Coronary artery (tissue), 2 donors: ENCODE measurements around the gene REPIN1.

Experiments used
- DNase-seq: peaks from one replicate; pipeline ENCODE4 v3.0.0-alpha.2; 2017; ENCODE audit warnings: low spot score
- H3K27ac ChIP-seq, 2 donors: fragments of 200-600 bp; sonication (generic); one replicate each; pipeline ENCODE4 v1.5.1; 2016 to 2019
- H3K4me3 ChIP-seq: fragments of 200-600 bp; sonication (generic); 2 replicates; pipeline ENCODE4 v1.5.1; 2016; ENCODE audit warnings: mild to moderate bottlenecking, moderate library complexity
- CTCF ChIP-seq: fragments of 200-600 bp; sonication (generic); IDR thresholded peaks from one replicate; pipeline ENCODE4 v1.5.1; 2019; ENCODE audit warnings: antibody characterized with exemption

The REPIN1 gene

DNA sequence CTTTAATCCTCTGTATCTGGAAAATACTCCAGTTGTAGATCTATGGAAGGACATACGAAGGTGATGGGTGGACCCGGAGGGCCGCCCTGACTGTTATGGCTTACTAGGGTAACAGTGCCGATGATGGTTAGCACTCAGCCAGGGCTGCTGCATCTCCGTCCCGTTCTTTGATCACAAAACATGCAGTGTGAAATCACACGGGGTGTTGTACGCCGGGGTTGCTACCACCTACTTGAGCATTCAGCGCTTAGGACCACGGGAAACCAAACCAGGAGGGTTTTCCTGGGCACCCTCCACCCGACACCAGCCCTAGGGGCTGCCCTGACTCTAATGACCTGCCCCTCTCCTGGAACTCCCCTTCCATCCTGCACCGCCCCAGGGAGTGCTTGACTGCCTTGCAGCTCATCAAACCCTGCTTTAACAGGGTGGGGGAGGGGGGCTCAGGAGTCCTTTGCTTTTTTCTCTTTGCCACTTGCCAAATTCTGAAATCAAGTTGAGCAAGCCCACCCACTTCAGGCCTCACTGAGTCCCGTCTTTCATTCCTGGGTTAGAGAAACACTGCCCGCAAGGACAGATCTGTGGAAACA is 30.9 kb downstream of the REPIN1 start:
- Histone ChIP-seq H3K4me3 (no peak overlapping the region), H3K27ac (no peak overlapping the region)
- no peak for TF ChIP-seq CTCF
- DNase-seq, result no peak

DNA sequence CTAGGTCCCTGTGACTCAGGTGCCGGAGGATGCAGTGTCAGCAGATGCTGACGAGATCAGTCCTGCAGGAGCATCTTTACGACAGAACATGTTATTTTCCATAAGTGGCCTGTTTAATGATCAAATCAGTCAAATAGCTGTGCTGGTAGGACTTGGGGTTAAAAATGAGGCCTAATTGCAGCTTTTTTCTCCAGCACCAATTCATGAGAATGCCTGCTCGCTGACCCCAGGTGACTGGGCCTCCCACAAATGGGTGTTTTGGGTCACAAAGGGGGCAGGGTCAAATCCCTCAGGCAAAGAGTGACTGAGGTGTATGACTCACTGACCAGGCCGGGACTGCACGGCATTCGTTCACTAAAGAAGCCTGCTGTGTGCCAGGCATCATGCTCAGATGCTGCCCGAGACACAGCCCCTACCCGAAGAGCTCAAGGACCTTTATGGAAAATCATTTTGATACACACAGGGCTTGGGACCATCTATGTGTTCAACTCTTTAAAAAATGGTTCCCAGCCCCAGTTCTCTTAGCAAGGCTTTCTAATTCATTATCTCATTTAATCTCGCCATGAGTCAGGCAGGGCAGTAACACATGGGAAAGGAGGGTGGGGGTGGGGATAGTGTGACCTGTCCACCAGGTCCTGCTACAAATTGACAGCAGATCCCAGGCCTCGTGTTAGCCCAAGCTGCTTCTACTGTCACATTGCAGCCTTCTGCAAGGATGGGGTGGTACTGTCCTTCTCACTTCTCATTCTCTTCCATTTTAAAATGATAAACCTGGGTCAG is 31.6 kb downstream of the REPIN1 start:
- Histone ChIP-seq H3K4me3 (no peak overlapping the region), H3K27ac (no peak overlapping the region)
- DNase-seq, result no peak
- TF ChIP-seq CTCF, result no peak

DNA sequence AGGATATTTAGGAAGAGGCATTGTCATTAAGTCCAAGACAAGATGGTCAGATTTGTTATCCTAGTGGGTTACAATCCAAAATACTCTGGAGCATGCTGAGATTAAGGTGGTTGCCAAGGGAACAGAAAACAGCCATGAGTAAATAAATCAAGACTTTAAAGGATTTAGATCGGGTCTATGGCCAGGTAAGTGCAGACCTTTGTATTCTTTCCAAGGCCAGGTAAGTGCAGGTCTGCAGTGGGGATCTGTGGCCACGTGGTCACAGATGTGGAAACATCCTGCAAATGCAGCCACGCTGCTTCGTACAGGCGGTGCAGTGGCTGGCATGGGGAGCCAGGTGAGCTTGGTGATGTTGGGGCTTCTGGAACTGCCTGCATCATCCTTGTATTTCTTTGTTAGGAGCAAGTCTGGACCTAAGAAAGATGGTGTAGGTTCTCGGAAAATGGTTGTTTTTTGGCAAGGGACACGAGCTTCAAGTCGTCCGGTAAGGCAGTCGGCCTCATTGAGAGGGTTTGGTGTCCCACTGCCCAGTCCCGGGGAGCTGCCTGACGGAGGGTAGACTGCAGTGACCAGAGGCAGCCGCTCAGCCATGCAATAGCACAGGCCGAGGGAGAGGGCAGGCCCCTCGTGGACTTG is 32.3 kb downstream of the REPIN1 start:
- no peak for DNase-seq
- TF ChIP-seq CTCF, result no peak
- Histone ChIP-seq H3K27ac (no peak overlapping the region), H3K4me3 (no peak overlapping the region)

GRCh38 chr7:150401424-150401790 is 32.8 kb downstream of the REPIN1 start:
- TF ChIP-seq CTCF, result no peak
- no peak overlapping the region for H3K27ac ChIP-seq
- no peak for DNase-seq
- H3K4me3 ChIP-seq, result no peak overlapping the region

- no peak overlapping the region for H3K4me3 ChIP-seq
- no peak for TF ChIP-seq CTCF
- no peak overlapping the region for H3K27ac ChIP-seq
- no peak for DNase-seq
Observed at GRCh38 chr7:150401861-150402631, 33.4 kb downstream of the REPIN1 start.

DNA sequence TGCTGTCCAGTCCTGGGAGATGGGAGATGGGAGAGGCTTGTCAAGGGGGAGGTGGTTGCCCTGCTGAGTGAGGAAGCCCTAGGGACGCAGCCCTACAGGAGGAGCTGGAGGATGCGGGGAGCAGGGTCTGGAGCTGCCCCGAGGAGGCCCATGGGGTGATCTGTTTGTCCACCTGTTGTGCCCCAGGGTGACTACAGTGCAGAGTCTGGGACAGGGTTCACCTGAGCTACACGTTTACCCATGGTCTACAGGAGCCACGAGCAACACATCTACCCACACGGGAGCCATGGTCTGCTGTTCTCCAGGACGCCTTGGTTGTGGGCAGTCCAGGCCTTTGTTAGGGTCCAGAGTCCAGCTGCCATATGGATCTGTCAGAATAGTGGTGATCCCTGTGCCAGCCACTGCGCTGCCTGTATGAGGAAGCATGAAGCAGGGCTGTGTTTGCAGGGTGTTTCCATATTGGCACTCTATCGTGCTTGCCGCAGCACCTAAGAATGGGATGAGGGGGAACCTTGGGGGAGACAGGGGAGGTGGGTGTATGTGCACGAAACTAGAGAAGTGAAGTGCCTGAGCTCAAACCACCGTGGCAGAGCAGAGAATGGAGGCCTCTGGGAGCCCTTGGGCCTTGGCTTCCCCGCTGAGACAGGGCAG is 34.2 kb downstream of the REPIN1 start:
- DNase-seq, result no peak
- TF ChIP-seq CTCF, result no peak
- H3K27ac ChIP-seq, result no peak overlapping the region
- H3K4me3 ChIP-seq, result no peak overlapping the region
